ENCODE data around the gene ERC1. TPM values are rescaled to one million over a fixed set of nuclear protein-coding genes. Genes with fewer than 3 reads are reported as not detected.
"Not testable (repeated sequence)": the region's sequence is repeated elsewhere in the genome, so short reads cannot be mapped to it uniquely, and the experiment has no call there.

Gene ERC1
- total RNA-seq, 1 donor from 2014 or later: 16.6 TPM

GRCh38 chr12:1206118-1206734 is 215.2 kb downstream of the ERC1 start:
- DNase-seq (ENCODE audit: low read depth): no peak
- no peaks in the 10 kb centered on the region for H3K27me3 ChIP-seq (ENCODE audit: control insufficient read depth, insufficient read depth, low read length)
- no peaks in the 10 kb centered on the region for H3K36me3 ChIP-seq (ENCODE audit: control insufficient read depth, insufficient read depth, low read length)
- no peak for FAIRE-seq
- no peak overlapping the region for H3K4me3 ChIP-seq (ENCODE audit: low read depth, low read length)
- no peak for TF ChIP-seq CTCF (IDR thresholded peaks at IDR 0.05; ENCODE audit: insufficient read depth, low read length, severe bottlenecking)

- FAIRE-seq: no peak
- DNase-seq (ENCODE audit: low read depth): no peak
- Histone ChIP-seq H3K36me3 (ENCODE audit: control insufficient read depth, insufficient read depth, low read length) (no peaks in the 10 kb centered on the region), H3K27me3 (ENCODE audit: control insufficient read depth, insufficient read depth, low read length) (no peaks in the 10 kb centered on the region), H3K4me3 (ENCODE audit: low read depth, low read length) (no peak overlapping the region)
- TF ChIP-seq CTCF (IDR thresholded peaks at IDR 0.05; ENCODE audit: insufficient read depth, low read length, severe bottlenecking): no peak
These were observed 216.3 kb downstream of the ERC1 start for GRCh38 chr12:1207276-1207675.

GRCh38 chr12:1208719-1209118 is 217.7 kb downstream of the ERC1 start:
- not testable (repeated sequence) for H3K4me3 ChIP-seq (ENCODE audit: low read depth, low read length); H3K27me3 ChIP-seq (ENCODE audit: control insufficient read depth, insufficient read depth, low read length); FAIRE-seq; DNase-seq (ENCODE audit: low read depth); H3K36me3 ChIP-seq (ENCODE audit: control insufficient read depth, insufficient read depth, low read length)

DNA sequence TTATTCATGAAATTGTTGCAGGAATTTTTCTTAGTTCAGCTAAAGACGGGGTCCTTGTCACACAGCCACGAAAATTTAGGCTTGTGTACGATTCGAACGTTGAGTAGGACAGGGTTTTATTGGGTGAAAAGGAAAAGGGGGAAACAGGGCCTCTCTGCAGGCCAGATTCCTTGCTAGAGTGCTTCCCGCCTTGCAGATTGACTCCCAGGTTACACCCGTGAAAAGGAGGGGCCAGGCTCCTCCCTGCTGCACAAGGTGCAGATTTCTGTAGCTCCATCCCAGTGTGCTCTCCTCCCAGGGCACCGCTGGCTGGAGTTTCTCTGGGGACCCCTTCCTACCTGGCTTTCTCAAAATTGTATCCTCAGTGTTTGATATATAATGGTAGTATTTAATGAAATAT is 221.5 kb downstream of the ERC1 start:
- no peak for DNase-seq (ENCODE audit: low read depth)
- no peak overlapping the region for H3K4me3 ChIP-seq (ENCODE audit: low read depth, low read length)
- no peaks in the 10 kb centered on the region for H3K27me3 ChIP-seq (ENCODE audit: control insufficient read depth, insufficient read depth, low read length)
- no peak for TF ChIP-seq CTCF (IDR thresholded peaks at IDR 0.05; ENCODE audit: insufficient read depth, low read length, severe bottlenecking)
- no peak for FAIRE-seq
- H3K36me3 ChIP-seq (ENCODE audit: control insufficient read depth, insufficient read depth, low read length): no peaks in the 10 kb centered on the region

DNA sequence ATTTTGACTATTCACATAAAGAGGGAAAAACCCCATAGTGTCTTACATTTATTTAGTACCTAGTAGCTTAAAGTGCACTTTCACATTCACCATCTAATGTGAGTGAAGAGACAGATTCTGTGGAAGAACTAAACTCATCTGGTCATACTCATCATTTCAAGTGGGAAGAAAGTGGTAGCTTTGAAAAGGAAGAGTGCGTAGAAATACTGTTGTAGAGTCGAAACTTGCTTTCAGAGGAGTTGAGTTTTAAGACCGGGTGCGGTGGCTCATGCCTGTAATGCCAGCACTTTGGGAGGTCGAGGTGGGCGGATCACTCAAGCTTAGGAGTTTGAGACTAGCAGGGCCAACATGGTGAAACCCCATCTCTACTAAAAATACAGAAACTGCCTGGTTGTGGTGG is 222.2 kb downstream of the ERC1 start:
- no peak for FAIRE-seq
- no peak for TF ChIP-seq CTCF (IDR thresholded peaks at IDR 0.05; ENCODE audit: insufficient read depth, low read length, severe bottlenecking)
- H3K36me3 ChIP-seq (ENCODE audit: control insufficient read depth, insufficient read depth, low read length): no peaks in the 10 kb centered on the region
- no peak overlapping the region for H3K4me3 ChIP-seq (ENCODE audit: low read depth, low read length)
- no peak for DNase-seq (ENCODE audit: low read depth)
- H3K27me3 ChIP-seq (ENCODE audit: control insufficient read depth, insufficient read depth, low read length): no peaks in the 10 kb centered on the region

DNA sequence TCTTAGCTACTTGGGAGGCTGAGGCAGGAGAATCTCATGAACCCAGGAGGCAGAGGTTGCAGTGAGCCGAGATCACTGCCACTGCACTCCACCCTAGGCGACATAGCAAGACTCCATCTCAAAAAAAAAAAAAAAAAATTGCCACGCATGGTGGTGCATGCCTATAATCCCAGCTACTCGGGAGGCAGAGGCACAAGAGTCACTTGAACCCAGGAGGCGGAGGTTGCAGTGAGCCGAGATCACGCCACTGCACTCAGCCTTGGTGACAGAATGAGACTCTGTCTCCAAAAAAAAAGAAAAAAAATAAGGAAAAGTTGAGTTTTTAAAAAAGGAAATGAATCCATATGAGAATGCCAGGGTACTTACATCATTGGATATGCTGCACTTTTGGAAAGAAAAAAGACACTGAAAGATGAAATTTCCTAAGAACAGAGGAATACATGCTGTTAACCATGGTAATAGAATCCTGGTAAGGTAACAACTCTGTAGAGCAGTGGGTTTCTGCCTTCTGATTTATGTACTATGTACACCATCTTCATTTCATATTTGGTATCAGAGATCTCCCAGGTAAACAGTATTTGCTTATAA is 222.7 kb downstream of the ERC1 start:
- FAIRE-seq (no peak), DNase-seq (ENCODE audit: low read depth) (no peak)

More for the DNA sequence above, 222.7 kb downstream of the ERC1 start:
- Histone ChIP-seq H3K4me3 (ENCODE audit: low read depth, low read length) (no peak overlapping the region), H3K36me3 (ENCODE audit: control insufficient read depth, insufficient read depth, low read length) (no peaks in the 10 kb centered on the region), H3K27me3 (ENCODE audit: control insufficient read depth, insufficient read depth, low read length) (no peaks in the 10 kb centered on the region)
- TF ChIP-seq CTCF (IDR thresholded peaks at IDR 0.05; ENCODE audit: insufficient read depth, low read length, severe bottlenecking): no peak

Measured in bronchial epithelial cell (primary cell).